Fibroblast of the aortic adventitia (primary cell): ENCODE measurements around the gene SIT1. TPM values are rescaled to one million over a fixed set of nuclear protein-coding genes. Genes with fewer than 3 reads are reported as not detected.
"Not testable (repeated sequence)": the region's sequence is repeated elsewhere in the genome, so short reads cannot be mapped to it uniquely, and the experiment has no call there.

ENCODE experiments used
- DNase-seq: peaks from one replicate; pipeline ENCODE4 v3.0.0-alpha.2; 2010; ENCODE audit warnings: low read depth
- H3K4me3 ChIP-seq: 2 replicates; pipeline ENCODE4 v1.5.1; 2011; ENCODE audit warnings: low read depth, mild to moderate bottlenecking, control low read depth, low read length, moderate library complexity
- total RNA-seq: library from RNA; depleted of rRNA; stranded (reverse); fragments of >200 nt; gene quantifications from 2 replicates; pipeline ENCODE4 v1.2.3, GENCODE V29; 2012; ENCODE audit warnings: low replicate concordance
- TF ChIP-seq, protein P1 (sequence below): IDR thresholded peaks from 2 replicates; pipeline ENCODE4 v1.5.1; 2011; ENCODE audit warnings: mild to moderate bottlenecking, low read length, control low read depth, inconsistent platforms; ENCODE audit not compliant: insufficient read depth

The SIT1 gene
- total RNA-seq, 1 donor: 0.18 TPM

GRCh38 chr9:35618325-35618727, 32.4 kb downstream of the SIT1 start, which contains the start of gene CD72:
CD72 (minus strand) TSS chr9:35618413; CDS start chr9:35618303, 110 bp downstream.
- TF ChIP-seq, protein P1, sequence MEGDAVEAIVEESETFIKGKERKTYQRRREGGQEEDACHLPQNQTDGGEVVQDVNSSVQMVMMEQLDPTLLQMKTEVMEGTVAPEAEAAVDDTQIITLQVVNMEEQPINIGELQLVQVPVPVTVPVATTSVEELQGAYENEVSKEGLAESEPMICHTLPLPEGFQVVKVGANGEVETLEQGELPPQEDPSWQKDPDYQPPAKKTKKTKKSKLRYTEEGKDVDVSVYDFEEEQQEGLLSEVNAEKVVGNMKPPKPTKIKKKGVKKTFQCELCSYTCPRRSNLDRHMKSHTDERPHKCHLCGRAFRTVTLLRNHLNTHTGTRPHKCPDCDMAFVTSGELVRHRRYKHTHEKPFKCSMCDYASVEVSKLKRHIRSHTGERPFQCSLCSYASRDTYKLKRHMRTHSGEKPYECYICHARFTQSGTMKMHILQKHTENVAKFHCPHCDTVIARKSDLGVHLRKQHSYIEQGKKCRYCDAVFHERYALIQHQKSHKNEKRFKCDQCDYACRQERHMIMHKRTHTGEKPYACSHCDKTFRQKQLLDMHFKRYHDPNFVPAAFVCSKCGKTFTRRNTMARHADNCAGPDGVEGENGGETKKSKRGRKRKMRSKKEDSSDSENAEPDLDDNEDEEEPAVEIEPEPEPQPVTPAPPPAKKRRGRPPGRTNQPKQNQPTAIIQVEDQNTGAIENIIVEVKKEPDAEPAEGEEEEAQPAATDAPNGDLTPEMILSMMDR: no peak
- peak within 1 kb of the TSS; percentile 41 for H3K4me3 ChIP-seq
- no peak for DNase-seq

DNA sequence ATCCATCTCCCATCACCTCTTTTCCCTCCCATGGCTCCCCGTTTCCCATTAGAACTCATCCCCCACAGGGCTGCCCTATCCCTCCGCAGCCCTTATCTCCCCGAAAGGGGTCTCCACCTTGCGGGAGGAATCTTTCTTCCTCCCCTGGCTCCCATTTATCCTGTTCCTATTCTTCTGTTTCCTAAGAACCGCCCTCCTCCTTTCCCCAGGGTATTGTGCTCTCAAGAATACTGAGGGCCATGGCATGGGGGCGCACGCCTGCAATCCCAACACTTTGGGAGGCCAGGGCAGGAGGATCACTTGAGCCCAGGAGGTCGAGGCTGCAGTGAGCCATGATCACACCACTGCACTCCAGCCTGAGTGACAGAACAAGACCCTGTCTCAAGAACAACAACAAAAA, 33.2 kb downstream of the SIT1 start:
- TF ChIP-seq, protein P1: no peak
- no peak overlapping the region for H3K4me3 ChIP-seq
- DNase-seq: no peak

GRCh38 chr9:35616681-35617459, 33.9 kb downstream of the SIT1 start:
- H3K4me3 ChIP-seq: peak overlapping the region; percentile 41
- peak; percentile 47 for DNase-seq
- TF ChIP-seq, protein P1: no peak

DNA sequence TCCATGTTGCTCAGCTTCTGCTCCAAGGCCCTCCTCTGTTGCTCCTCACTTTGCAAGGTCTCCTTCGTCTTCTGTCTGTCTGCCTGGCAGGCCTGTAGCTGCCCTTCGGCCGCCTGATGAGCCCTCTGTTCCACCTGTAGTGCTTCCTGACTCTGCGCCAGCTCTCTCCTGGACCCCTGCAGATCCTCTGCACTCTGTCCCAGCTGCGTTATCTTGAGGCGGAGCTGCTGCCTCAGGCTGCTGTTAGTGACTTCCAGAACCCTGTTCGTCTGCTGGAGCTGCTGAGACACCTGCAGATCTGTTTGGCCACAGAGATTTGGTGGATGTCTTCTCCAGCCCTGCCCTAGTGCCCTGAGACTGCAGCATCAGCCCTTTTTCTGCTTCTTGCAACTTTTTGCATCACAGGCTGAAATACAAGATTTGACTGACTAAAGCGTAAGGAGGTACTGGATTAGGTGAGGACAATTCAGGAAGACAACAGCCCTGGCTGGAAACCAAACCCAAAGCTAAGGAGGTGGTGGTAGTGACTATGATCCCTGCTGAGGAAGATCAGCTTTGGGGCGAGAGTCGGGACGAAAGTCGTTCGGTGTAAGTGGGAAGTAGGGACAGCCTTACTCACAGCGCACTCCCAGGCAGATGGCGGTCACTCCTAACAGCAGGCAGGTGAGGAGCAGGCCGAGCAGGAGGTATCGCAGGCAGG, 34.6 kb downstream of the SIT1 start:
- no peak overlapping the region for H3K4me3 ChIP-seq
- no peak for DNase-seq
- TF ChIP-seq, protein P1: no peak

GRCh38 chr9:35612843-35613242, 37.9 kb downstream of the SIT1 start:
- TF ChIP-seq, protein P1: no peak

DNA sequence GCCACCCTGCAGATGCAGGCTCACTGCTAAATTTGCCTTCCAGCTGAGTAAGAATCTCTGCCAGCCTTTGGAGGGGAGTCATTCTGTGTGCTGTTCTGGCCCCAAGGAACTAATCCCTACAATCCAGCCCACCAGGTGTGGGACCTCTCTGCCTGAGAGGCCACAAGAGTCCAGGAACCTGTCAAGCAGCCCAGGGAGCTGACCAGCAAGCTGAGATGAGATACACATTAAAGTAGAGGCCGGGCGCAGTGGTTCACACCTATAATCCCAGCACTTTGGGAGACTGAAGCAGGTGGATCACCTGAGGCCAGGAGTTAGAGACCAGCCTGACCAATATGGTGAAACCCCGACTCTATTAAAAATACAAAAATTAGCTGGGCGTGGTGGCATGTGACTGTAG, 38.7 kb downstream of the SIT1 start:
- not testable (repeated sequence) for H3K4me3 ChIP-seq, DNase-seq

More at GRCh38 chr9:35612843-35613242, 37.9 kb downstream of the SIT1 start:
- DNase-seq: no peak
- no peak overlapping the region for H3K4me3 ChIP-seq

GRCh38 chr9:35611230-35611797, 39.4 kb downstream of the SIT1 start:
- H3K4me3 ChIP-seq: no peak overlapping the region
- TF ChIP-seq, protein P1: peak; percentile 72
- peak; percentile 44 for DNase-seq
